SK-N-SH (cell line): ENCODE data around the gene TEKT1. TPM values are rescaled to one million over a fixed set of nuclear protein-coding genes. Genes with fewer than 3 reads are reported as not detected.

Experiments used
- CTCF ChIA-PET: fragments of 300-600, 350-600 bp; formaldehyde crosslinking; extraction: SDS; loops from one replicate; lab custom pipeline; 2021; lab: Yijun Ruan, JAX
- POLR2A ChIA-PET: fragments of 350-600 bp; sonication (Branson Sonifier 250); formaldehyde crosslinking; extraction: SDS; loops from one replicate; lab custom pipeline; 2020; ENCODE audit warnings: antibody characterized with exemption, inconsistent platforms; lab: Yijun Ruan, JAX
- DNase-seq: peaks from one replicate; pipeline ENCODE4 v3.0.0; 2012
- H2AFZ ChIP-seq: fragments of 200-600 bp; sonication (generic); 2 replicates; pipeline ENCODE4 v1.8.1; 2016; ENCODE audit warnings: antibody characterized with exemption, mild to moderate bottlenecking, low read depth
- H3F3A ChIP-seq: fragments of 200-600 bp; sonication (generic); replicated peaks from 2 replicates; pipeline ENCODE3; 2016; ENCODE audit warnings: antibody characterized with exemption, mild to moderate bottlenecking; ENCODE audit not compliant: insufficient read depth
- H3K27ac ChIP-seq, 2 experiments: fragments of 200-500 bp in 1 of 2; fragments of 200-600 bp in 1 of 2; sonication (Bioruptor generic) in 1 of 2; sonication (generic), shearing (Covaris generic) in 1 of 2; 2 replicates each; pipeline versions ENCODE4 v1.5.1 to v1.6.1; 2014 to 2016; ENCODE audit warnings: low read depth in 2 of 2, inconsistent platforms in 1 of 2, low read length in 1 of 2, mild to moderate bottlenecking in 1 of 2, mixed read lengths in 1 of 2
- H3K27me3 ChIP-seq: fragments of 200-600 bp; sonication (generic), shearing (Covaris generic); 2 replicates; pipeline ENCODE4 v1.6.1; 2016; ENCODE audit warnings: mixed run types; ENCODE audit not compliant: insufficient read depth
- H3K36me3 ChIP-seq, 2 experiments: fragments of 200-500 bp in 1 of 2; fragments of 200-600 bp in 1 of 2; sonication (Bioruptor generic) in 1 of 2; sonication (generic) in 1 of 2; replicated peaks in 1 of 2; 2 replicates each; pipeline versions ENCODE3 to v1.5.1; 2014 to 2016; ENCODE audit warnings: low read length in 1 of 2, mild to moderate bottlenecking in 1 of 2; ENCODE audit not compliant: insufficient read depth in 2 of 2, control insufficient read depth in 1 of 2
- H3K4me1 ChIP-seq, 2 experiments: fragments of 200-500 bp in 1 of 2; fragments of 200-600 bp in 1 of 2; sonication (Bioruptor generic) in 1 of 2; sonication (generic), shearing (Covaris generic) in 1 of 2; 2 replicates each; pipeline versions ENCODE4 v1.5.1 to v1.6.1; 2014 to 2016; ENCODE audit warnings: low read depth in 1 of 2, low read length in 1 of 2, mixed run types in 1 of 2; ENCODE audit not compliant: insufficient read depth in 2 of 2, control insufficient read depth in 1 of 2
- H3K4me2 ChIP-seq: fragments of 200-600 bp; sonication (generic), shearing (Covaris generic); 2 replicates; pipeline ENCODE4 v1.6.1; 2017; ENCODE audit warnings: mixed run types
- H3K4me3 ChIP-seq, 2 experiments: fragments of 200-500 bp in 1 of 2; fragments of 200-600 bp in 1 of 2; sonication (Bioruptor generic) in 1 of 2; sonication (generic), shearing (Covaris generic) in 1 of 2; 2 replicates each; pipeline versions ENCODE4 v1.5.1 to v1.8.1; 2014 to 2016; ENCODE audit warnings: low read depth in 2 of 2, inconsistent platforms in 1 of 2, low read length in 1 of 2, mild to moderate bottlenecking in 1 of 2, mixed read lengths in 1 of 2, moderate library complexity in 1 of 2
- H3K79me2 ChIP-seq: fragments of 200-600 bp; sonication (generic); 2 replicates; pipeline ENCODE4 v1.8.1; 2017; ENCODE audit warnings: mild to moderate bottlenecking; ENCODE audit not compliant: insufficient read depth
- H3K9ac ChIP-seq: fragments of 200-600 bp; sonication (generic); 2 replicates; pipeline ENCODE4 v1.6.1; 2017; ENCODE audit warnings: mixed run types
- H3K9me2 ChIP-seq: fragments of 200-600 bp; sonication (generic); 2 replicates; pipeline ENCODE4 v1.6.1; 2017; ENCODE audit warnings: mixed run types
- H3K9me3 ChIP-seq: fragments of 200-600 bp; sonication (generic); 2 replicates; pipeline ENCODE4 v1.6.1; 2017; ENCODE audit warnings: mixed run types, mild to moderate bottlenecking, moderate library complexity
- H4K20me1 ChIP-seq: fragments of 200-600 bp; sonication (generic); 2 replicates; pipeline ENCODE4 v1.6.1; 2017; ENCODE audit warnings: mild to moderate bottlenecking, mixed run types; ENCODE audit not compliant: insufficient read depth
- CTCF ChIP-seq: fragments of 200-600 bp; sonication (generic); IDR thresholded peaks from 2 replicates; pipeline ENCODE4 v1.6.1; 2017; ENCODE audit warnings: antibody characterized with exemption, mild to moderate bottlenecking, moderate library complexity
- EP300 ChIP-seq, 2 experiments: IDR thresholded peaks; 2 replicates each; pipeline versions ENCODE4 v1.4.0 to v1.6.1; 2012; ENCODE audit warnings: borderline replicate concordance in 1 of 2, low read depth in 1 of 2, low read length in 1 of 2
- FOSL2 ChIP-seq: IDR thresholded peaks from 2 replicates; pipeline ENCODE4 v1.4.0; 2012; ENCODE audit warnings: low read depth, mild to moderate bottlenecking, moderate library complexity, borderline replicate concordance
- MAX ChIP-seq: IDR thresholded peaks from 2 replicates; pipeline ENCODE4 v1.4.0; 2012; ENCODE audit warnings: low read depth
- MXI1 ChIP-seq: IDR thresholded peaks from 2 replicates; pipeline ENCODE4 v1.6.1; 2012; ENCODE audit warnings: mild to moderate bottlenecking, low read depth, low read length, improper control_type of control experiment
- NFIC ChIP-seq: IDR thresholded peaks from 2 replicates; pipeline ENCODE4 v1.4.0; 2012; ENCODE audit warnings: borderline replicate concordance
- PBX3 ChIP-seq: IDR thresholded peaks from 2 replicates; pipeline ENCODE4; 2012
- RFX5 ChIP-seq: IDR thresholded peaks from 2 replicates; pipeline ENCODE4 v1.6.1; 2012; ENCODE audit warnings: mild to moderate bottlenecking, improper control_type of control experiment, low read length
- TAF1 ChIP-seq: IDR thresholded peaks from 2 replicates; pipeline ENCODE4 v1.6.1; 2012; ENCODE audit warnings: low read depth, mild to moderate bottlenecking, low read length, moderate library complexity, borderline replicate concordance
- USF2 ChIP-seq: fragments of 150-350 bp; IDR thresholded peaks from 2 replicates; pipeline ENCODE4 v1.6.1; 2017; ENCODE audit warnings: antibody characterized with exemption, low read length, low read depth, borderline replicate concordance
- WGBS: methylation state at CpG from one replicate; pipeline ENCODE4 v1.1.6; 2017; ENCODE audit warnings: low lambda C conversion rate; 5-methylcytosine and 5-hydroxymethylcytosine counted together
- polyA plus RNA-seq, 3 experiments: library from polyadenylated mRNA; depleted of rRNA; stranded (reverse); fragments of >200 nt; gene quantifications; 2 replicates each; pipeline ENCODE4 v1.2.3, GENCODE V29; 2012

The TEKT1 gene
- polyA plus RNA-seq, 1 of the 3 experiments (the other 2 are of a cell fraction) = not detected

- H3K9me3 ChIP-seq = no peaks in the 10 kb centered on the region
- no peaks in the 10 kb centered on the region for H4K20me1 ChIP-seq
- H2AFZ ChIP-seq = no peak overlapping the region
- ChIA-PET POLR2A (no interaction called here), CTCF (interaction anchor here (1.4 to 1.5 kb wide), 2 partner anchors 11 to 92 kb away, joined by 3 to 5 read pairs; no protein-coding TSS in a partner anchor)
- TF ChIP-seq TAF1 (no peak), USF2 (no peak), FOSL2 (no peak), CTCF (no peak), MXI1 (no peak), NFIC (no peak), RFX5 (no peak)
- H3K27ac ChIP-seq = no peak overlapping the region
- WGBS = 7% methylated on average over 8 of the region's 8 CpGs
- H3F3A ChIP-seq = no peaks in the 10 kb centered on the region
- DNase-seq = no peak
- no peak overlapping the region for H3K9ac ChIP-seq
- H3K79me2 ChIP-seq = no peaks in the 10 kb centered on the region
- H3K36me3 ChIP-seq = no peaks in the 10 kb centered on the region
- H3K9me2 ChIP-seq = no peaks in the 10 kb centered on the region
- H3K4me2 ChIP-seq = no peak overlapping the region
- no peaks in the 10 kb centered on the region for H3K4me1 ChIP-seq
- no peak overlapping the region for H3K4me3 ChIP-seq
- H3K27me3 ChIP-seq = peaks cover 24% of the 10 kb centered on the region; the same call in 1 of the 2 replicates
These were observed 69.8 kb downstream of the TEKT1 start for GRCh38 chr17:6761779-6762178.

GRCh38 chr17:6757747-6758146 is 73.8 kb downstream of the TEKT1 start:
- Histone ChIP-seq H3K4me3 (no peak overlapping the region), H3K4me2 (no peak overlapping the region), H3K4me1 (peaks cover 4 to 9% of the 10 kb centered on the region in 2 experiments; a peak in 3 of 4 replicates), H3K79me2 (no peaks in the 10 kb centered on the region), H2AFZ (no peak overlapping the region), H3K36me3 (no peaks in the 10 kb centered on the region), H3K9me2 (no peaks in the 10 kb centered on the region), H3K9me3 (no peaks in the 10 kb centered on the region), H3K27me3 (no peaks in the 10 kb centered on the region), H3K9ac (no peak overlapping the region), H4K20me1 (no peaks in the 10 kb centered on the region), H3F3A (peaks cover 4% of the 10 kb centered on the region), H3K27ac (no peak overlapping the region)
- POLR2A ChIA-PET = no interaction called here
- 63% methylated on average over 2 of the region's 2 CpGs for WGBS
- TF ChIP-seq MAX (no peak), PBX3 (no peak), CTCF (no peak), EP300 (IDR thresholded peaks at IDR 0.05; ENCODE audit: borderline replicate concordance in 1 of 2, low read depth in 1 of 2, low read length in 1 of 2) (no peak)
- CTCF ChIA-PET = no interaction called here
- no peak for DNase-seq
